ENCODE results near the gene TNRC6C. TPM values are rescaled to one million over a fixed set of nuclear protein-coding genes. Genes with fewer than 3 reads are reported as not detected.

Gene TNRC6C
- total and polyA plus RNA-seq, 12 donors: 2.2 to 31.4 (median 24.2) TPM

- no peak for ATAC-seq
- H3K4me1 ChIP-seq: peaks cover 2 to 81% (median 72%) of the 10 kb centered on the region in 9 donors
- DNase-seq: no peak
- no peaks in the 10 kb centered on the region for H3K9me3 ChIP-seq
- intact Hi-C loops (cut with DNase I): loop anchor here in 4 of 10 donors (5.0 to 10.0 kb wide), 3 partner anchors 35 to 190 kb away; no protein-coding TSS in a partner anchor
- no peaks in the 10 kb centered on the region for H3K36me3 ChIP-seq
- no peak overlapping the region for H3K4me3 ChIP-seq
- TF ChIP-seq, protein P1, sequence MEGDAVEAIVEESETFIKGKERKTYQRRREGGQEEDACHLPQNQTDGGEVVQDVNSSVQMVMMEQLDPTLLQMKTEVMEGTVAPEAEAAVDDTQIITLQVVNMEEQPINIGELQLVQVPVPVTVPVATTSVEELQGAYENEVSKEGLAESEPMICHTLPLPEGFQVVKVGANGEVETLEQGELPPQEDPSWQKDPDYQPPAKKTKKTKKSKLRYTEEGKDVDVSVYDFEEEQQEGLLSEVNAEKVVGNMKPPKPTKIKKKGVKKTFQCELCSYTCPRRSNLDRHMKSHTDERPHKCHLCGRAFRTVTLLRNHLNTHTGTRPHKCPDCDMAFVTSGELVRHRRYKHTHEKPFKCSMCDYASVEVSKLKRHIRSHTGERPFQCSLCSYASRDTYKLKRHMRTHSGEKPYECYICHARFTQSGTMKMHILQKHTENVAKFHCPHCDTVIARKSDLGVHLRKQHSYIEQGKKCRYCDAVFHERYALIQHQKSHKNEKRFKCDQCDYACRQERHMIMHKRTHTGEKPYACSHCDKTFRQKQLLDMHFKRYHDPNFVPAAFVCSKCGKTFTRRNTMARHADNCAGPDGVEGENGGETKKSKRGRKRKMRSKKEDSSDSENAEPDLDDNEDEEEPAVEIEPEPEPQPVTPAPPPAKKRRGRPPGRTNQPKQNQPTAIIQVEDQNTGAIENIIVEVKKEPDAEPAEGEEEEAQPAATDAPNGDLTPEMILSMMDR (IDR thresholded peaks at IDR 0.05): no peak
- 75 to 76% methylated on average over 6 of the region's 6 CpGs for WGBS, 2 donors
- H3K27ac ChIP-seq: peak overlapping the region in 4 of 10 donors; percentile 3 to 32 (median 16)
- H3K27me3 ChIP-seq: peaks cover 0 to 19% (median 0%) of the 10 kb centered on the region in 7 donors
Measured at GRCh38 chr17:77962348-77962747, 3.8 kb downstream of the TNRC6C start.

DNA sequence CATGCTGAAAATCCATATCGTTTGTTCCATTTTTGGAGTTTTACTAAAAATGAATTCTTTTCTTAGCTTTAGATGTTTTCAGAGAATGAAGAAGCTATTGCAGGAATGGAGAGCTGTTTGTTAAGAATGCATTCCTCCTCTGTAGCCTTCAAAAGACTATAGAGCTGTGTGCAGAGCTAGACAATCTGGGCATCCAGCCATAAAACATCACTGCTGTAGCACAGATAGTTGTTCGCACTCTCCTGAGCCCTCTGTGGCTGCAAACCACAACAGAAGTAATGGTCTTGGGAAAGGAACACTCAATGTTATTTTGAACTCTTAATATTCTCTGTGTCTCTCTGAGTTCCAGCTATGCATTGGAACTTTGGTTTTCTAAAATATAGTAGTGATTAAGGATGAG, 4.9 kb downstream of the TNRC6C start:
- intact Hi-C loops (cut with DNase I): loop anchor here in 4 of 10 donors (5.0 to 10.0 kb wide), 3 partner anchors 34 to 191 kb away; no protein-coding TSS in a partner anchor
- WGBS, 2 donors: 20 to 27% methylated on average over 2 of the region's 2 CpGs
- ATAC-seq (peak; percentile 58 to 86 (median 72)), DNase-seq (peak in 1 of 2 donors; percentile 79)
- TF ChIP-seq, protein P1 (IDR thresholded peaks at IDR 0.05): no peak
- Histone ChIP-seq H3K4me3 (no peak overlapping the region), H3K27me3 (peaks cover 0 to 13% (median 0%) of the 10 kb centered on the region in 7 donors), H3K36me3 (no peaks in the 10 kb centered on the region), H3K27ac (peak overlapping the region in 3 of 10 donors; percentile 10 to 35 (median 16)), H3K9me3 (no peaks in the 10 kb centered on the region), H3K4me1 (peaks cover 2 to 86% (median 70%) of the 10 kb centered on the region in 9 donors)

DNA sequence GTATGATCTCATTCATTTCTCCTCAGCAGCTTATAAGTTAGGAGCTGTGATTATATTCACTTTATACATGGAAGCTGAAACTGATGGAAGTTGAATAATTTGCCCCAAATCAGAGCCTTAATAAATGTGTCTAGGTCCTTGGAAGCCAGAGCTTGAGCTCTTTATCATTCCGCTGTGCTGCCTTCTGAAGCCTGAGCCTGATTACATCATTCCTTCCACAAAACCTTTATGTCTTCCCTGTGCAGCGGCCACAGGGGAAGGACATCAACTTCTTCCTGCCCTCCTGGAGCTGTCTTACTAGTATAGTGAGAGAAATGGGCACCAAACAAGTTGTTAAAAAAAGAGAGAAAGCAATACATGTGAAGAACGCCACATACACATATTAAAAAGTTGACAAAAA, 6.8 kb downstream of the TNRC6C start:
- TF ChIP-seq, protein P1 (IDR thresholded peaks at IDR 0.05): no peak
- DNase-seq (no peak), ATAC-seq (no peak)
- H3K27me3 ChIP-seq: peaks cover 0 to 2% (median 0%) of the 10 kb centered on the region in 7 donors
- no peaks in the 10 kb centered on the region for H3K9me3 ChIP-seq
- H3K4me3 ChIP-seq: no peak overlapping the region
- no peak overlapping the region for H3K27ac ChIP-seq
- 84 to 87% methylated on average over 3 of the region's 3 CpGs for WGBS, 2 donors
- no peaks in the 10 kb centered on the region for H3K36me3 ChIP-seq
- H3K4me1 ChIP-seq: peaks cover 2 to 96% (median 84%) of the 10 kb centered on the region in 9 donors
- intact Hi-C loops (cut with DNase I): loop anchor here in 1 of 10 donors (10.0 kb wide), 1 partner anchor 49 kb away; no protein-coding TSS in a partner anchor

DNA sequence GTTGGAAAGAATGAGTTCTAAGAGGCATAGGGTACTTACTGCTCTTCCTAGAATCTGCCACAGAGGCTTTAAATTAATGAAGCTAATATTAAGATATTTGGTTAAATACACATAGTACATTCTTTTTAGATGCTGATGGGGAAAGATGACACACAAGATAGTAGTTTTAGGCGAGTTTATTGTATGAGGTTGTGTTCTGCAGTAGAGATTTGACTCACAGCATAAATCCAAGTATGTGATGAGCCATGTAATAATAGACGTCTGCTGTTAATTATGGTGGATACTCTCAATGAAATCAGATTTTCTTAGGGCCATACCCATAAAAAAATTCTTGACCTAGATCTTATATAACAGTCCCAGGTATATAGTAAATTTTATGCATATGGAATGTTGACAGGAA, 8.0 kb downstream of the TNRC6C start:
- 78 to 79% methylated on average over 2 of the region's 2 CpGs for WGBS, 2 donors
- Histone ChIP-seq H3K27me3 (no peaks in the 10 kb centered on the region), H3K9me3 (no peaks in the 10 kb centered on the region), H3K27ac (no peak overlapping the region), H3K4me1 (peaks cover 2 to 93% (median 75%) of the 10 kb centered on the region in 9 donors), H3K4me3 (no peak overlapping the region), H3K36me3 (no peaks in the 10 kb centered on the region)
- TF ChIP-seq, protein P1 (IDR thresholded peaks at IDR 0.05): no peak
- no peak for DNase-seq
- intact Hi-C loops (cut with DNase I): loop anchor here in 1 of 10 donors (10.0 kb wide), 1 partner anchor 48 kb away; no protein-coding TSS in a partner anchor
- ATAC-seq: no peak

All from heart right ventricle (tissue), 16 donors.